NB4 (cell line): ENCODE data around the gene RAB30.

Experiments
- POLR2A ChIP-seq: IDR thresholded peaks from 2 replicates; pipeline ENCODE4 v1.6.1; 2011; ENCODE audit warnings: mild to moderate bottlenecking; ENCODE audit not compliant: insufficient read length; ENCODE audit errors: extremely low read depth
- TF ChIP-seq, protein P1 (sequence below): IDR thresholded peaks from one replicate; pipeline ENCODE4 v1.5.1; 2012; ENCODE audit warnings: low read depth, low read length

DNA sequence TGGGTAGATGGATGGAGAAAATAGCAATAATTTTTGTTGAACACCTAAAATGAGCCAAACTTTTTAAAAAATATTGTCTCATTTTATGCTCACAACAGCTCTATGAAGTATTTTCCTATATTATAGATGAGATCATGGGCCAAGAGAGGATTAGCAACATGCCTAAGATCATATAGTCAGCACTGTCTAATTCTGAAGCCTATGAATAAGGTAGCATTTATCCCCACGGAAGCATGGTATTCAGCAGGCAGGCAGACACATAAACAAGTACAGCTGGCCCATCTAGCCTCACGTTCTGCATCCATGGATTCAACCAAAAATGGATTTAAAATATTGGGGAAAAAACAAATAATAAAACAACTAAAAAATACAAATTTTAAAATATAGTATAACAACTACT lies 21.9 kb upstream of the RAB30 start:
- TF ChIP-seq, protein P1, sequence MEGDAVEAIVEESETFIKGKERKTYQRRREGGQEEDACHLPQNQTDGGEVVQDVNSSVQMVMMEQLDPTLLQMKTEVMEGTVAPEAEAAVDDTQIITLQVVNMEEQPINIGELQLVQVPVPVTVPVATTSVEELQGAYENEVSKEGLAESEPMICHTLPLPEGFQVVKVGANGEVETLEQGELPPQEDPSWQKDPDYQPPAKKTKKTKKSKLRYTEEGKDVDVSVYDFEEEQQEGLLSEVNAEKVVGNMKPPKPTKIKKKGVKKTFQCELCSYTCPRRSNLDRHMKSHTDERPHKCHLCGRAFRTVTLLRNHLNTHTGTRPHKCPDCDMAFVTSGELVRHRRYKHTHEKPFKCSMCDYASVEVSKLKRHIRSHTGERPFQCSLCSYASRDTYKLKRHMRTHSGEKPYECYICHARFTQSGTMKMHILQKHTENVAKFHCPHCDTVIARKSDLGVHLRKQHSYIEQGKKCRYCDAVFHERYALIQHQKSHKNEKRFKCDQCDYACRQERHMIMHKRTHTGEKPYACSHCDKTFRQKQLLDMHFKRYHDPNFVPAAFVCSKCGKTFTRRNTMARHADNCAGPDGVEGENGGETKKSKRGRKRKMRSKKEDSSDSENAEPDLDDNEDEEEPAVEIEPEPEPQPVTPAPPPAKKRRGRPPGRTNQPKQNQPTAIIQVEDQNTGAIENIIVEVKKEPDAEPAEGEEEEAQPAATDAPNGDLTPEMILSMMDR: no peak
- TF ChIP-seq POLR2A: no peak
